ENCODE data around the gene RNF112.

DNA sequence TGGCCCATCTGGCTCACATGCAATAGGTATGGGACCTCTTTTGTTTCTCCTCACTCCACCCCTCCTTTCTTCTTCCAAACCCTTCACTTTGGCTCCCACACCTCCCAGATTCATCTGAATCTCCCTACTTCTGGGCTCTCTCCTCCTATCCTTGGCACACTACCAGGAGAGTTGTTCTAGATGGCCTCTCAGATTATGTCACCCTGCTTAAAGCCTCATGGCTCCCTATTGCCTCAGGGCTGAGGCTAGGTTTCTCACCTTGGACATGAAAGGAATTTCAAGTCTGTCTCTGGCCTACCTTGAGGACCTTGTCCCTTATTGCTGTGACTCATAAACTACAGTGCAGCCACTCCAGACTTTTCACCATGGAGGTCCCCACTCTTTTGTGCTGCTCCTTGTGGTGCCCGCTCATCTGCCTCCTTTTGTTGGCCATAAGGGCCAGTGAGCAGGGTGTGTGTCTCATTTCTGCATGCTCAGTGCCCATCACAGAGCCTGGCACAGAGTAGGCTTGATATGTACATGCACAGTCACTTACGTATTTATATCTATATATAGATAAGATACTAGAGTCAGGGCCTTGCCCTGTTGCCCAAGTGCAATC lies 23.0 kb upstream of the RNF112 start:
- TF ChIP-seq CTCF (IDR thresholded peaks at IDR 0.05), result no peak
- TF ChIP-seq POLR2A (IDR thresholded peaks at IDR 0.05), result no peak
